Breast epithelium (tissue), 4 donors: Measurements from ENCODE around the gene ANXA6. TPM values are rescaled to one million over a fixed set of nuclear protein-coding genes. Genes with fewer than 3 reads are reported as not detected.
A peak's percentile ranks its signal among the peaks of the same experiment; 100 is the strongest.

ENCODE experiments used
- DNase-seq, 2 donors: peaks; one replicate each; pipeline ENCODE4 v3.0.0-alpha.2; 2019; ENCODE audit warnings: low spot score in 2 of 2
- H3K27ac ChIP-seq, 2 donors: fragments of 200-600 bp; sonication (generic) in 1 of 2; one replicate each; pipeline ENCODE4 v1.5.1; 2016 to 2019; ENCODE audit warnings: mild to moderate bottlenecking in 1 of 2
- H3K27me3 ChIP-seq, 2 donors: fragments of 200-600 bp; sonication (generic) in 1 of 2; one replicate each; pipeline versions ENCODE4 v1.5.1 to v1.6.0; 2017 to 2019; ENCODE audit warnings: control low read depth in 1 of 2, mild to moderate bottlenecking in 1 of 2
- H3K36me3 ChIP-seq: fragments of 200-600 bp; one replicate; pipeline ENCODE4 v1.5.1; 2019
- H3K4me1 ChIP-seq, 2 donors: fragments of 200-600 bp; sonication (generic); one replicate each; pipeline ENCODE4 v1.5.1; 2016 to 2019; ENCODE audit warnings: control low read depth in 1 of 2
- H3K4me3 ChIP-seq, 3 donors: fragments of 200-600 bp; sonication (generic); 1 replicate in 2 of 3; 2 replicates in 1 of 3; pipeline ENCODE4 v1.5.1; 2016 to 2019; ENCODE audit warnings: mild to moderate bottlenecking in 3 of 3, moderate library complexity in 2 of 3
- H3K9me3 ChIP-seq, 2 donors: fragments of 200-600 bp; sonication (generic) in 1 of 2; one replicate each; pipeline ENCODE4 v1.5.1; 2016 to 2019; ENCODE audit warnings: control low read depth in 1 of 2
- CTCF ChIP-seq, 3 donors: fragments of 450-650 bp; IDR thresholded peaks; one replicate each; pipeline ENCODE4 v1.5.1; 2016 to 2017; ENCODE audit warnings: antibody characterized with exemption in 3 of 3, mild to moderate bottlenecking in 3 of 3, moderate library complexity in 3 of 3
- POLR2A ChIP-seq: fragments of 450-650 bp; IDR thresholded peaks from one replicate; pipeline ENCODE4 v1.6.1; 2016; ENCODE audit warnings: antibody characterized with exemption, mild to moderate bottlenecking, moderate library complexity
- POLR2AphosphoS5 ChIP-seq, 3 donors: sonication (generic); formaldehyde crosslinking; IDR thresholded peaks; one replicate each; pipeline ENCODE4 v1.6.1; 2017; ENCODE audit warnings: antibody characterized with exemption in 3 of 3
- intact Hi-C: fragments of 100-400 bp; cut with DNase I; formaldehyde crosslinking; loops from one replicate; pipeline ENCODE4 v1.15.1; 2023; ENCODE audit warnings: low total_unique reads
- total RNA-seq, 3 donors: library from RNA; depleted of rRNA; stranded (reverse); fragments of >200 nt; gene quantifications; one replicate each; pipeline ENCODE4 v1.1.0, GENCODE V29; 2016

The ANXA6 gene
- total RNA-seq, 3 donors from 2014 or later, result 206 to 320 (median 276) TPM

- peak overlapping the region; percentile 72 to 87 for H3K27ac ChIP-seq
- TF ChIP-seq CTCF (IDR thresholded peaks at IDR 0.05) (no peak), POLR2AphosphoS5 (IDR thresholded peaks at IDR 0.05) (no peak), POLR2A (no peak)
- no peaks in the 10 kb centered on the region for H3K27me3 ChIP-seq
- H3K4me1 ChIP-seq, result peaks cover 0 to 13% of the 10 kb centered on the region in 2 donors
- H3K9me3 ChIP-seq, result no peaks in the 10 kb centered on the region
- no peak for DNase-seq
- H3K4me3 ChIP-seq, result no peak overlapping the region
- H3K36me3 ChIP-seq, result no peaks in the 10 kb centered on the region
- intact Hi-C loops, result no loop called here
Observed at GRCh38 chr5:151151793-151152192, 5.8 kb downstream of the ANXA6 start.

- DNase-seq, result no peak
- Histone ChIP-seq H3K27me3 (no peaks in the 10 kb centered on the region), H3K27ac (peak overlapping the region; percentile 72 to 87), H3K4me3 (peak overlapping the region in 1 of 3 donors; percentile 17), H3K9me3 (no peaks in the 10 kb centered on the region), H3K4me1 (peaks cover 0 to 8% of the 10 kb centered on the region in 2 donors), H3K36me3 (no peaks in the 10 kb centered on the region)
- intact Hi-C loops, result no loop called here
- no peak for TF ChIP-seq POLR2A
- TF ChIP-seq POLR2AphosphoS5 (IDR thresholded peaks at IDR 0.05), result no peak
- TF ChIP-seq CTCF (IDR thresholded peaks at IDR 0.05), result no peak
Observed at GRCh38 chr5:151151263-151151660, 6.3 kb downstream of the ANXA6 start.

- H3K4me3 ChIP-seq, result peak overlapping the region in 1 of 3 donors; percentile 17
Observed at GRCh38 chr5:151150471-151151262, 6.9 kb downstream of the ANXA6 start.

GRCh38 chr5:151148583-151148982 lies 9.0 kb downstream of the ANXA6 start:
- H3K27me3 ChIP-seq, result no peaks in the 10 kb centered on the region
- H3K27ac ChIP-seq, result no peak overlapping the region
- H3K36me3 ChIP-seq, result no peaks in the 10 kb centered on the region
- no peak for DNase-seq
- intact Hi-C loops, result no loop called here
- no peak for TF ChIP-seq CTCF (IDR thresholded peaks at IDR 0.05)
- TF ChIP-seq POLR2A, result no peak
- no peak for TF ChIP-seq POLR2AphosphoS5 (IDR thresholded peaks at IDR 0.05)
- no peaks in the 10 kb centered on the region for H3K9me3 ChIP-seq
- no peaks in the 10 kb centered on the region for H3K4me1 ChIP-seq
- no peak overlapping the region for H3K4me3 ChIP-seq

More at GRCh38 chr5:151150471-151151262, 6.9 kb downstream of the ANXA6 start:
- H3K36me3 ChIP-seq, result no peaks in the 10 kb centered on the region
- H3K9me3 ChIP-seq, result no peaks in the 10 kb centered on the region
- TF ChIP-seq POLR2A, result no peak
- no peak for TF ChIP-seq POLR2AphosphoS5 (IDR thresholded peaks at IDR 0.05)
- no peak for TF ChIP-seq CTCF (IDR thresholded peaks at IDR 0.05)
- no peak for DNase-seq
- peak overlapping the region; percentile 72 to 87 for H3K27ac ChIP-seq
- no peaks in the 10 kb centered on the region for H3K27me3 ChIP-seq
- intact Hi-C loops, result no loop called here
- H3K4me1 ChIP-seq, result peaks cover 0 to 2% of the 10 kb centered on the region in 2 donors

- H3K4me1 ChIP-seq, result peaks cover 0 to 2% of the 10 kb centered on the region in 2 donors
- H3K27me3 ChIP-seq, result no peaks in the 10 kb centered on the region
- H3K4me3 ChIP-seq, result no peak overlapping the region
Observed at GRCh38 chr5:151147033-151147432, 10.5 kb downstream of the ANXA6 start.

More at GRCh38 chr5:151147033-151147432, 10.5 kb downstream of the ANXA6 start:
- H3K27ac ChIP-seq, result no peak overlapping the region
- no peaks in the 10 kb centered on the region for H3K9me3 ChIP-seq
- TF ChIP-seq POLR2AphosphoS5 (IDR thresholded peaks at IDR 0.05), result no peak
- TF ChIP-seq POLR2A, result no peak
- TF ChIP-seq CTCF (IDR thresholded peaks at IDR 0.05), result no peak
- no peaks in the 10 kb centered on the region for H3K36me3 ChIP-seq
- no peak for DNase-seq
- intact Hi-C loops, result no loop called here
